NT2/D1 (cell line): ENCODE results near the gene HECW1.

Experiments used
- SUZ12 ChIP-seq: IDR thresholded peaks from 2 replicates; pipeline ENCODE4 v1.6.1; 2011; ENCODE audit not compliant: insufficient read length, insufficient read depth; ENCODE audit errors: extremely low read depth
- YY1 ChIP-seq: IDR thresholded peaks from 2 replicates; pipeline ENCODE4 v1.6.1; 2011; ENCODE audit not compliant: insufficient read length, insufficient read depth
- ZNF274 ChIP-seq: IDR thresholded peaks from 2 replicates; pipeline ENCODE4 v1.6.1; 2011; ENCODE audit warnings: mild to moderate bottlenecking, low read depth, low read length

GRCh38 chr7:43169076-43169475, 56.6 kb downstream of the HECW1 start:
- no peak for TF ChIP-seq SUZ12
- no peak for TF ChIP-seq YY1
- no peak for TF ChIP-seq ZNF274
